Measurements from ENCODE around the gene GNG12. TPM values are rescaled to one million over a fixed set of nuclear protein-coding genes. Genes with fewer than 3 reads are reported as not detected.

Gene GNG12
- 116 and 127 TPM in 2 replicates for total RNA-seq

DNA sequence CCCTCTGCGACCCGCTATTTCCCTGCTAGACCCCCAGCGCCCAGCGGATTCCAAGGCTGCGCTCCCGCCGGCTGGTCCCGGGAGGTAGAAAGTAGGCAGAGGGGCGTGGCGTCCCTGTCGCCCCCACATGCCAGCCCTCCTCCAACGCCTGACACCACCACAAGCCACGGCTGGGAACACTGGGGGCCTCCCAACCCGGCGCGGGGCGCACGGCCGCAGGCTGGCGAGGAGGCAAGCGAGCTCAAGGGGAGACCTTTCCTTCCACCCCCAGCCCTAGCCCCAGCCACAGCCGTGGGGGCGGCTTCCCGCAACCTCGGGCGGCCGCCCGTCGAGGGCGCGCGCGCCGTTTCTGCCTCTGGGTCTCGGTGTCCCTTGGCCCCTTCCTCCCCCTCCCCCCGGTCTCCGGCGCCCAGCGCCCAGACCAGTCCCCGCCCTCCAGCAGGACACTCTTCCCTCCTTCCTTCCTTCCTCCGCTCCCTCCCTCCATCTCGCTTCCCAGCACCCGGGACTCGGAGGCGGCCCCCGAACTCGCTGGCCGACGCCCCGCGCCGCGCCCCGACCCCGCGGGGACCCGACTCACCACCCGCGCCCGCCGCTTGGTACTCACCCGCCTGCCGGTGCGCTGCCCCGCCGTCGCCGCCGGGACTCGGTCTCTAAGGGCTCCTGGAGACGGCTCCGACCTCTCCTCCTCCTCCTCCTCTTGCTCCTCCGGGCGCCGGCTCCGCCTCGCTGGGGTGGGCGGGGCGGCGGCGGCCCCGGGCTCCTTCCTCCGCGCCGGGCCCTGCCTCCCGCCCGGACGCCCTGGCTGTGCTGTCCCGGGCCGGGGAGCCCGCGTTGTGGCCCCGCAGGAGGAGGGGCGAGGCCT is at the start of gene GNG12:
Gene GNG12, minus strand, starts transcription at position 731 of the 865 bp plus-strand sequence. CDS start 125,781 bp downstream, outside the sequence.

GRCh38 chr1:67685067-67685557 is 148.2 kb downstream of the GNG12 start, which contains the start of gene GADD45A:
Gene GADD45A (plus strand): TSS chr1:67685201. CDS start chr1:67685495, 294 bp downstream.

Other genes with a start within 250 kb of the GNG12 start
- gene GADD45A, start 148.3 kb downstream of the GNG12 start, total RNA-seq = 60.2 and 77.1 TPM in 2 replicates
- 1.6 and 4.0 TPM in 2 replicates for gene DIRAS3, start 217.2 kb upstream of the GNG12 start, total RNA-seq

All from pericardium fibroblast (primary cell).